Stimulated activated CD8-positive, alpha-beta memory T cell treated with anti-CD3 and anti-CD28 coated beads, Interleukin-7, amount 100 ng/mL, for 24 hours (primary cell): ENCODE results near the gene PAK2.
"Not testable (repeated sequence)": the region's sequence is repeated elsewhere in the genome, so short reads cannot be mapped to it uniquely, and the experiment has no call there.

Source experiments
- DNase-seq: peaks from one replicate; pipeline ENCODE4 v3.0.0-alpha.2; 2020; ENCODE audit warnings: low read depth

Gene PAK2

GRCh38 chr3:196739671-196740480, at the start of gene PAK2:
Gene PAK2 (plus strand): TSS chr3:196739857. CDS start chr3:196782647, 42,790 bp downstream.
- peak; percentile 78 for DNase-seq

- DNase-seq: no peak
Measured at GRCh38 chr3:196689941-196690660, 49.6 kb upstream of the PAK2 start.

GRCh38 chr3:196691386-196691785, 48.3 kb upstream of the PAK2 start:
- no peak for DNase-seq

GRCh38 chr3:196694202-196694638, 45.4 kb upstream of the PAK2 start:
- no peak for DNase-seq

- DNase-seq: no peak
Measured at GRCh38 chr3:196694941-196695848, 44.5 kb upstream of the PAK2 start.

- DNase-seq: no peak
Measured at GRCh38 chr3:196695849-196696226, 43.8 kb upstream of the PAK2 start.

- no peak for DNase-seq
Measured at GRCh38 chr3:196697270-196697669, 42.4 kb upstream of the PAK2 start.

- DNase-seq: no peak
Measured at GRCh38 chr3:196699749-196700148, 39.9 kb upstream of the PAK2 start.

- no peak for DNase-seq
Measured at GRCh38 chr3:196700801-196701200, 38.9 kb upstream of the PAK2 start.

- no peak for DNase-seq
Measured at GRCh38 chr3:196706327-196706726, 33.3 kb upstream of the PAK2 start.

- no peak for DNase-seq
Measured at GRCh38 chr3:196706731-196707130, 32.9 kb upstream of the PAK2 start.

- no peak for DNase-seq
Measured at GRCh38 chr3:196707566-196707965, 32.1 kb upstream of the PAK2 start.

GRCh38 chr3:196708467-196708866, 31.2 kb upstream of the PAK2 start:
- DNase-seq: no peak

GRCh38 chr3:196711838-196712513, 27.7 kb upstream of the PAK2 start, which contains the start of the genes CEP19 and PIGX:
Gene CEP19 (minus strand): TSS chr3:196712250. CDS start chr3:196708657, 3,593 bp downstream.
Gene PIGX (plus strand): TSS chr3:196712377.
- peak; percentile 73 for DNase-seq

- DNase-seq: peak; percentile 42
Measured at GRCh38 chr3:196712514-196713413, 26.9 kb upstream of the PAK2 start.

GRCh38 chr3:196717162-196717561, 22.5 kb upstream of the PAK2 start:
- DNase-seq: not testable (repeated sequence)

- DNase-seq: no peak
Measured at GRCh38 chr3:196721097-196721496, 18.6 kb upstream of the PAK2 start.

GRCh38 chr3:196726788-196727675, 12.6 kb upstream of the PAK2 start:
- no peak for DNase-seq

GRCh38 chr3:196735751-196736150, 3.9 kb upstream of the PAK2 start:
- no peak for DNase-seq
